GM12878 (cell line): ENCODE data around the gene CHD6. TPM values are rescaled to one million over a fixed set of nuclear protein-coding genes. Genes with fewer than 3 reads are reported as not detected.

ENCODE experiments used
- ATAC-seq: fragments of 200-7000 bp; cut with Tn5 transposase; 3 replicates; pipeline ENCODE4 v1.9.1; 2020; ENCODE audit warnings: mild to moderate bottlenecking, moderate library complexity
- BruUV-seq: library from RNA; stranded (reverse); fragments of 400-500 nt; replicated peaks from 2 replicates; lab custom pipeline; 2021; lab: Mats Ljungman, UMichigan
- CTCF ChIA-PET: fragments of 300-600 bp; sonication (Branson Sonifier 250); formaldehyde crosslinking; extraction: SDS; loops from one replicate; lab custom pipeline; 2021; ENCODE audit warnings: inconsistent platforms; lab: Yijun Ruan, JAX
- POLR2A ChIA-PET: fragments of 350-600 bp; formaldehyde crosslinking; extraction: SDS; loops from one replicate; lab custom pipeline; 2021; ENCODE audit warnings: inconsistent platforms; lab: Charles Lee
- RAD21 ChIA-PET: fragments of 300-600 bp; sonication (Branson Sonifier 250); formaldehyde crosslinking; loops from one replicate; lab custom pipeline; 2023; ENCODE audit warnings: antibody characterized with exemption; ENCODE audit not compliant: unreplicated experiment; lab: Charles Lee
- SMC1A ChIA-PET: fragments of 300-600 bp; sonication (Branson Sonifier 250); formaldehyde crosslinking; loops from one replicate; lab custom pipeline; 2023; ENCODE audit not compliant: unreplicated experiment, uncharacterized antibody; lab: Charles Lee
- DNase-seq: peaks from one replicate; pipeline ENCODE4 v3.0.0-alpha.2; 2011; ENCODE audit warnings: low read depth, low spot score
- FAIRE-seq: peaks from 3 replicates; lab custom pipeline; 2011; peaks lifted over from hg19 to GRCh38; lab: Jason Lieb, UNC
- H2AFZ ChIP-seq: 2 replicates; pipeline ENCODE4 v1.6.0; 2011; ENCODE audit warnings: low read depth, low read length, control low read depth; ENCODE audit not compliant: control insufficient read depth
- H3K27ac ChIP-seq: 2 replicates; pipeline ENCODE4 v1.5.1; 2011; ENCODE audit warnings: control low read depth; ENCODE audit not compliant: control insufficient read depth, insufficient read depth
- H3K27me3 ChIP-seq, 2 experiments: replicated peaks in 1 of 2; 2 replicates each; pipeline versions ENCODE4 v1.6.0 to v1.6.1; 2011; ENCODE audit warnings: low read length in 1 of 2; ENCODE audit not compliant: control insufficient read depth in 2 of 2, insufficient read depth in 2 of 2
- H3K36me3 ChIP-seq, 2 experiments: 2 replicates each; pipeline ENCODE4 v1.5.1; 2011; ENCODE audit warnings: low read length in 1 of 2; ENCODE audit not compliant: control insufficient read depth in 2 of 2, insufficient read depth in 2 of 2
- H3K4me1 ChIP-seq: 2 replicates; pipeline ENCODE4 v1.6.1; 2011; ENCODE audit warnings: mild to moderate bottlenecking, low read length, moderate library complexity, mixed read lengths; ENCODE audit not compliant: control insufficient read depth, insufficient read depth
- H3K4me2 ChIP-seq: 2 replicates; pipeline ENCODE4 v1.6.0; 2011; ENCODE audit warnings: control low read depth; ENCODE audit not compliant: control insufficient read depth, insufficient read depth
- H3K4me3 ChIP-seq: fragments of 200-600 bp; sonication (generic); 2 replicates; pipeline ENCODE4 v1.5.1; 2016
- H3K79me2 ChIP-seq: 2 replicates; pipeline ENCODE4 v1.6.0; 2011; ENCODE audit warnings: low read length; ENCODE audit not compliant: control insufficient read depth, insufficient read depth
- H3K9ac ChIP-seq: 2 replicates; pipeline ENCODE4 v1.8.0; 2011; ENCODE audit warnings: low read length, control low read depth, mixed read lengths; ENCODE audit not compliant: control insufficient read depth, insufficient read depth
- H3K9me3 ChIP-seq: replicated peaks from 3 replicates; pipeline ENCODE4 v1.5.1; 2011; ENCODE audit warnings: mild to moderate bottlenecking, low read length; ENCODE audit not compliant: control insufficient read depth, insufficient read depth
- H4K20me1 ChIP-seq: 2 replicates; pipeline ENCODE4 v1.6.0; 2011; ENCODE audit not compliant: control insufficient read depth, insufficient read depth
- EGR1 ChIP-seq, 2 experiments: IDR thresholded peaks; 1 replicate in 1 of 2; 2 replicates in 1 of 2; pipeline ENCODE4 v1.6.1; 2011 to 2012; ENCODE audit warnings: low read depth in 2 of 2, low read length in 2 of 2, borderline replicate concordance in 1 of 2, mild to moderate bottlenecking in 1 of 2, moderate library complexity in 1 of 2
- GATAD2B ChIP-seq: fragments of 450-650 bp; conservative IDR thresholded peaks from 2 replicates; pipeline ENCODE4 v1.6.1; 2017; ENCODE audit warnings: low read depth, mild to moderate bottlenecking, moderate library complexity
- WGBS: methylation state at CpG from one replicate; pipeline ENCODE4 v1.1.6; 2016; ENCODE audit warnings: low lambda C conversion rate; ENCODE audit not compliant: insufficient replicate concordance, insufficient coverage; ENCODE audit errors: missing lambda C conversion rate; 5-methylcytosine and 5-hydroxymethylcytosine counted together
- in situ Hi-C: fragments of 300-500 bp; cut with MboI; formaldehyde crosslinking; loops from 9 replicates; pipeline ENCODE4 v1.14.3; 2018; ENCODE audit warnings: mixed read lengths
- intact Hi-C: fragments of 100-400 bp; cut with micrococcal nuclease; formaldehyde crosslinking; loops from one replicate; pipeline ENCODE4 v1.14.2; 2022; ENCODE audit not compliant: unreplicated experiment
- polyA plus RNA-seq, 11 experiments: library from polyadenylated mRNA; depleted of rRNA in 4 of 11; unstranded in 6 of 11; stranded (reverse) in 5 of 11; fragments of >200 nt; fragmentation: Nextera tagmentation in 4 of 11; fragmentation: Illumina TruSeq in 1 of 11; extraction: Ambion mirVana in 4 of 11; extraction: Trizol in 1 of 11; gene quantifications; 1 replicate in 1 of 11; 2 replicates in 10 of 11; pipeline versions ENCODE4 v1.2.1 to v1.2.3, GENCODE V29; 2011 to 2016; ENCODE audit warnings: inconsistent platforms in 2 of 11, missing spikeins in 2 of 11, low read depth in 1 of 11
- total RNA-seq, 4 experiments: library from RNA; depleted of rRNA in 3 of 4; stranded (reverse); fragments of >200 nt in 3 of 4; fragmentation: Illumina TruSeq in 1 of 4; extraction: Trizol in 1 of 4; gene quantifications; 2 replicates each; pipeline versions ENCODE4 v1.2.1 to v1.2.3, GENCODE V29; 2013 to 2021
- TF ChIP-seq, protein P1 (sequence below): fragments of 450-650 bp; conservative IDR thresholded peaks from 2 replicates; pipeline ENCODE4 v1.6.1; 2017; ENCODE audit warnings: mild to moderate bottlenecking, moderate library complexity
- TF ChIP-seq, protein P2 (sequence below): IDR thresholded peaks from 2 replicates; pipeline ENCODE4 v1.6.1; 2012; ENCODE audit warnings: improper control_type of control experiment, low read depth, low read length; ENCODE audit not compliant: insufficient replicate concordance
- TF ChIP-seq, protein P3 (sequence below): fragments of 450-650 bp; IDR thresholded peaks from 2 replicates; pipeline ENCODE4 v1.6.1; 2017; ENCODE audit warnings: mild to moderate bottlenecking, low read depth, inconsistent platforms; ENCODE audit not compliant: poor library complexity, severe bottlenecking
- TF ChIP-seq, protein P4 (sequence below): fragments of 450-650 bp; IDR thresholded peaks from 2 replicates; pipeline ENCODE4 v1.6.1; 2018; ENCODE audit warnings: mild to moderate bottlenecking, low read depth, moderate library complexity; ENCODE audit not compliant: partially characterized antibody

The CHD6 gene
- total and polyA plus RNA-seq, 10 of the 15 experiments (the other 5 are each of a cell fraction or from before 2014, with no cell fraction given), result 4.3 to 25.5 (median 17.1) TPM

DNA sequence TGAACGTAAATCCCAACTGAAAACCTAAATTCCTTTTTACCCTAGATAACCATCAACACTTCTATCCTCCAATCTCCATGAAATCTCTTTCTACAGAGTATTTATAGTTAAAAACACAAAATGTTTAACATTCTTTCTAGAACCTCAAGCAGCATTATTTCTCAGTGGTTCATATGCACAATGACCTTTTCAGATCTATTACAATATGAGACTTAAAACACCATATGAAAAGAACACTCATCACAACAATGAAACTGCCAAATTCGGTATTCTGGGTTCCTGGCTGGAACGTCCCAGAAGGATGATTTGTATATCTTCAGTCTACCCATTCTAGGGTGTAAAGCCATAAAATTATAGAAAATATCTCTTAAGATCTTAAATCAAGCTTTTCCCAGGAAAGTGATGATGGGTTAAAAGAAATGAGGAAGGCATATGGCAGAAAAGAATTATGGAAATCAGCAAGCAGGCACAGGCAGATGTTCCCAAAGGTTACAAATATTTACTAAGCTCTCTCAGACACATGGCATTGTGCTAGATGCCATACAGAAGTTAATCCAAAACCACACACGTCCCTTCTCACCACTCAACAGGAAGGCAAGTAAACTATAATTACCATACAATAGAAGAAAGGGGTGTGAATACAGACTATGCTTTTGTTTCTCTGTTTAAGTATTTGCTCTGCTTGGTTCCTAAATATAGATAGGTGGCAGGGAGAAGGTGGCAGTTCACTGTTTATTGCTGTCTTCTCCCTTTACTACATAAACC is 118.0 kb downstream of the CHD6 start:
- Histone ChIP-seq H3K4me3 (no peak overlapping the region), H2AFZ (no peak overlapping the region), H4K20me1 (no peaks in the 10 kb centered on the region), H3K4me2 (no peak overlapping the region), H3K27me3 (no peaks in the 10 kb centered on the region), H3K36me3 (peaks cover 0 to 17% of the 10 kb centered on the region in 2 experiments; a peak in 2 of 4 replicates), H3K9ac (no peak overlapping the region), H3K79me2 (no peaks in the 10 kb centered on the region), H3K27ac (no peak overlapping the region), H3K9me3 (peaks cover 2% of the 10 kb centered on the region; the same call in 1 of the 3 replicates), H3K4me1 (no peaks in the 10 kb centered on the region)
- 84% methylated on average over 4 of the region's 4 CpGs for WGBS
- no TSS peak for BruUV-seq
- ChIA-PET RAD21 (no interaction called here), SMC1A (interaction anchor here (0.6 to 1.5 kb wide), 4 partner anchors 35 to 120 kb away, joined by 3 to 4 read pairs (median 3); no protein-coding TSS in a partner anchor), POLR2A (no interaction called here), CTCF (interaction anchor here (0.8 to 1.0 kb wide), 3 partner anchors 122 to 197 kb away, joined by 3 to 6 read pairs (median 3); no protein-coding TSS in a partner anchor)
- in situ Hi-C loops, result no loop called here
- FAIRE-seq (no peak), ATAC-seq (no peak), DNase-seq (no peak)
- intact Hi-C loops, result no loop called here
- TF ChIP-seq, protein P1, sequence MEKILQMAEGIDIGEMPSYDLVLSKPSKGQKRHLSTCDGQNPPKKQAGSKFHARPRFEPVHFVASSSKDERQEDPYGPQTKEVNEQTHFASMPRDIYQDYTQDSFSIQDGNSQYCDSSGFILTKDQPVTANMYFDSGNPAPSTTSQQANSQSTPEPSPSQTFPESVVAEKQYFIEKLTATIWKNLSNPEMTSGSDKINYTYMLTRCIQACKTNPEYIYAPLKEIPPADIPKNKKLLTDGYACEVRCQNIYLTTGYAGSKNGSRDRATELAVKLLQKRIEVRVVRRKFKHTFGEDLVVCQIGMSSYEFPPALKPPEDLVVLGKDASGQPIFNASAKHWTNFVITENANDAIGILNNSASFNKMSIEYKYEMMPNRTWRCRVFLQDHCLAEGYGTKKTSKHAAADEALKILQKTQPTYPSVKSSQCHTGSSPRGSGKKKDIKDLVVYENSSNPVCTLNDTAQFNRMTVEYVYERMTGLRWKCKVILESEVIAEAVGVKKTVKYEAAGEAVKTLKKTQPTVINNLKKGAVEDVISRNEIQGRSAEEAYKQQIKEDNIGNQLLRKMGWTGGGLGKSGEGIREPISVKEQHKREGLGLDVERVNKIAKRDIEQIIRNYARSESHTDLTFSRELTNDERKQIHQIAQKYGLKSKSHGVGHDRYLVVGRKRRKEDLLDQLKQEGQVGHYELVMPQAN, result no peak
- TF ChIP-seq GATAD2B, result no peak
- TF ChIP-seq EGR1 (IDR thresholded peaks at IDR 0.05; ENCODE audit: borderline replicate concordance in 1 of 2, low read depth in 2 of 2, low read length in 2 of 2), result no peak
- TF ChIP-seq, protein P2, sequence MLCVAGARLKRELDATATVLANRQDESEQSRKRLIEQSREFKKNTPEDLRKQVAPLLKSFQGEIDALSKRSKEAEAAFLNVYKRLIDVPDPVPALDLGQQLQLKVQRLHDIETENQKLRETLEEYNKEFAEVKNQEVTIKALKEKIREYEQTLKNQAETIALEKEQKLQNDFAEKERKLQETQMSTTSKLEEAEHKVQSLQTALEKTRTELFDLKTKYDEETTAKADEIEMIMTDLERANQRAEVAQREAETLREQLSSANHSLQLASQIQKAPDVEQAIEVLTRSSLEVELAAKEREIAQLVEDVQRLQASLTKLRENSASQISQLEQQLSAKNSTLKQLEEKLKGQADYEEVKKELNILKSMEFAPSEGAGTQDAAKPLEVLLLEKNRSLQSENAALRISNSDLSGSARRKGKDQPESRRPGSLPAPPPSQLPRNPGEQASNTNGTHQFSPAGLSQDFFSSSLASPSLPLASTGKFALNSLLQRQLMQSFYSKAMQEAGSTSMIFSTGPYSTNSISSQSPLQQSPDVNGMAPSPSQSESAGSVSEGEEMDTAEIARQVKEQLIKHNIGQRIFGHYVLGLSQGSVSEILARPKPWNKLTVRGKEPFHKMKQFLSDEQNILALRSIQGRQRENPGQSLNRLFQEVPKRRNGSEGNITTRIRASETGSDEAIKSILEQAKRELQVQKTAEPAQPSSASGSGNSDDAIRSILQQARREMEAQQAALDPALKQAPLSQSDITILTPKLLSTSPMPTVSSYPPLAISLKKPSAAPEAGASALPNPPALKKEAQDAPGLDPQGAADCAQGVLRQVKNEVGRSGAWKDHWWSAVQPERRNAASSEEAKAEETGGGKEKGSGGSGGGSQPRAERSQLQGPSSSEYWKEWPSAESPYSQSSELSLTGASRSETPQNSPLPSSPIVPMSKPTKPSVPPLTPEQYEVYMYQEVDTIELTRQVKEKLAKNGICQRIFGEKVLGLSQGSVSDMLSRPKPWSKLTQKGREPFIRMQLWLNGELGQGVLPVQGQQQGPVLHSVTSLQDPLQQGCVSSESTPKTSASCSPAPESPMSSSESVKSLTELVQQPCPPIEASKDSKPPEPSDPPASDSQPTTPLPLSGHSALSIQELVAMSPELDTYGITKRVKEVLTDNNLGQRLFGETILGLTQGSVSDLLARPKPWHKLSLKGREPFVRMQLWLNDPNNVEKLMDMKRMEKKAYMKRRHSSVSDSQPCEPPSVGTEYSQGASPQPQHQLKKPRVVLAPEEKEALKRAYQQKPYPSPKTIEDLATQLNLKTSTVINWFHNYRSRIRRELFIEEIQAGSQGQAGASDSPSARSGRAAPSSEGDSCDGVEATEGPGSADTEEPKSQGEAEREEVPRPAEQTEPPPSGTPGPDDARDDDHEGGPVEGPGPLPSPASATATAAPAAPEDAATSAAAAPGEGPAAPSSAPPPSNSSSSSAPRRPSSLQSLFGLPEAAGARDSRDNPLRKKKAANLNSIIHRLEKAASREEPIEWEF, result no peak
- TF ChIP-seq, protein P3, sequence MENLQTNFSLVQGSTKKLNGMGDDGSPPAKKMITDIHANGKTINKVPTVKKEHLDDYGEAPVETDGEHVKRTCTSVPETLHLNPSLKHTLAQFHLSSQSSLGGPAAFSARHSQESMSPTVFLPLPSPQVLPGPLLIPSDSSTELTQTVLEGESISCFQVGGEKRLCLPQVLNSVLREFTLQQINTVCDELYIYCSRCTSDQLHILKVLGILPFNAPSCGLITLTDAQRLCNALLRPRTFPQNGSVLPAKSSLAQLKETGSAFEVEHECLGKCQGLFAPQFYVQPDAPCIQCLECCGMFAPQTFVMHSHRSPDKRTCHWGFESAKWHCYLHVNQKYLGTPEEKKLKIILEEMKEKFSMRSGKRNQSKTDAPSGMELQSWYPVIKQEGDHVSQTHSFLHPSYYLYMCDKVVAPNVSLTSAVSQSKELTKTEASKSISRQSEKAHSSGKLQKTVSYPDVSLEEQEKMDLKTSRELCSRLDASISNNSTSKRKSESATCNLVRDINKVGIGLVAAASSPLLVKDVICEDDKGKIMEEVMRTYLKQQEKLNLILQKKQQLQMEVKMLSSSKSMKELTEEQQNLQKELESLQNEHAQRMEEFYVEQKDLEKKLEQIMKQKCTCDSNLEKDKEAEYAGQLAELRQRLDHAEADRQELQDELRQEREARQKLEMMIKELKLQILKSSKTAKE, result no peak
- TF ChIP-seq, protein P4, sequence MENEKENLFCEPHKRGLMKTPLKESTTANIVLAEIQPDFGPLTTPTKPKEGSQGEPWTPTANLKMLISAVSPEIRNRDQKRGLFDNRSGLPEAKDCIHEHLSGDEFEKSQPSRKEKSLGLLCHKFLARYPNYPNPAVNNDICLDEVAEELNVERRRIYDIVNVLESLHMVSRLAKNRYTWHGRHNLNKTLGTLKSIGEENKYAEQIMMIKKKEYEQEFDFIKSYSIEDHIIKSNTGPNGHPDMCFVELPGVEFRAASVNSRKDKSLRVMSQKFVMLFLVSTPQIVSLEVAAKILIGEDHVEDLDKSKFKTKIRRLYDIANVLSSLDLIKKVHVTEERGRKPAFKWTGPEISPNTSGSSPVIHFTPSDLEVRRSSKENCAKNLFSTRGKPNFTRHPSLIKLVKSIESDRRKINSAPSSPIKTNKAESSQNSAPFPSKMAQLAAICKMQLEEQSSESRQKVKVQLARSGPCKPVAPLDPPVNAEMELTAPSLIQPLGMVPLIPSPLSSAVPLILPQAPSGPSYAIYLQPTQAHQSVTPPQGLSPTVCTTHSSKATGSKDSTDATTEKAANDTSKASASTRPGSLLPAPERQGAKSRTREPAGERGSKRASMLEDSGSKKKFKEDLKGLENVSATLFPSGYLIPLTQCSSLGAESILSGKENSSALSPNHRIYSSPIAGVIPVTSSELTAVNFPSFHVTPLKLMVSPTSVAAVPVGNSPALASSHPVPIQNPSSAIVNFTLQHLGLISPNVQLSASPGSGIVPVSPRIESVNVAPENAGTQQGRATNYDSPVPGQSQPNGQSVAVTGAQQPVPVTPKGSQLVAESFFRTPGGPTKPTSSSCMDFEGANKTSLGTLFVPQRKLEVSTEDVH, result no peak
